HS-27A (cell line): Measurements from ENCODE around the gene UGT1A7.

Experiments
- DNase-seq: peaks from one replicate; pipeline ENCODE4 v3.0.0-alpha.2; 2012; ENCODE audit warnings: low read depth, missing footprints

UGT1A7 gene

DNA sequence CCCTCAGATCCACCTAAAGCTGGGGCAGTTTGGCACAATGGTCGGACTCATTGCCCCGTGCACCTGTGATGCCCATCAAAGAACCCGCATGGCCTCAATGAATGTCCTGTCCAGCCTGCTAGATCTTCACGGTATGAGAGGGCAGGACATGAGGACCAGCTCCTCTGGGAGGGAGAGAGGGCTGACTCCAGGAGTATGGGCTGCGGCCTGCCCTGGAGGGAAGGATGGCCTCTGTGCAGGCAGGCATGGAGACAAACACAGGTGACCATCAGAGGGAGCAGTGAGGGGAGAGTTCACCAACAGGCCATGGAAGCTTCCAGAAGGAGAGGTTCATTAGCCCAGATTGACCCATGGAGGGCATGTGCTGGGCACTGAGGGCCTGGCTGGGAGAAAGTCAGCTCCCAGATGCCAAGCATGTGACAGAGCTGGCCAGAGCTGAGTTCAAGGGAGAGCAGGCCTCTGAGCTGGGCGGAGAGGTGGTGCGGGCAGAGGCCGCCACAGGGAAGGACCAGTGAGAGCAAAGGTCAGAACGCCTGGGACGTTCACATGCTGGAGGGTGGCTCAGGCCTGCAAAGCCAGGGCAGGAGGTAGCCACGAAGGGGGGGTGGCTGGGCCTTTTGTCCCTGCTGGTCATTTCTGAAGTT lies 136.4 kb downstream of the UGT1A7 start:
- DNase-seq: no peak

DNA sequence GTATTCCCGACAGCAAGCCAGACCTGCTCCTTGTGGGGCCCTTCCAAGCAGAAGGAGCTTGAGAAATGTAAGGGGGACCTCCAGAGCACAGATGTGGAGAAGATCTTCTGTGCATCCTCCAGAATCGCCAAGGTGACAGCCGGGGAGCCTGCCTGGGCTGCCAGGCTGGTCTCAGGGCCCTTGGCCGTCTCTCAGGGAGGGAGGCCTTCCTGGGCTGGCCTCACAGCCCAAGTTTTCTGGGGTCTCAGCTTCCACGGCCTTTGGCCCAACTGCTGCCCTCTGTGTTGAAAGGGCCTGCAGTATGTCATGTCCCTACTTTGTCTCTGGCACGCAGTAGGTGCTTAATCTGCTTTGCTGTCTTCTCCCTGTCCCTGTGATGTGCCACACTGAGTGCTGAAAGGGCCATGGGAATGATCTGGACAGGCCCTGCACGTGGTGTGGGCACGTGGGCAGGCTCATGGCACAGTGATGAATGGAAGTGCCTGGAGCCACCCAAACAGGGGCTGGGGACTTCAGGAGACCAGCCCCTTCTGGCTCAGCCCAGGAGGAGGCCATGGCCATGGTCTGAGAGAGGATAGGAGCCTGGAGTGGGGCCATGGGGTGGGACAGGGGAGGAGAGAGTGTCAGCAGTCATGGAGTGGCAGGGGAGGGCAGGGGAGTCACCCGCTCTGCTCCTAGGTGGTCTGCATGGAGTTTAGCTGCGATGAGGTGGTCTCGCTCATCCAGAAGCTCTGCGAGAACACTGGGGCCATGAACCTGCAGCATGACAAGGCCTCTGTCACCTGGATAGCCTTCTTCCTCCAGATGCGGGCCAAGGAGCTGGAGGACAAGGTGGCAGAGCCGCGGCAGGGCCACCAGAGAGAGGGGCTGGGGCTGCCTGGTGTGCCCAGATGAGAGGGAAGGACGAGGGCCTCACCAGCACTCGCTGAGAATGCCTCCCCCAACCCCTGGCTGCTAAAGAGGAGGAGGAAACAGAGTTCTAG lies 137.2 kb downstream of the UGT1A7 start:
- DNase-seq: no peak

DNA sequence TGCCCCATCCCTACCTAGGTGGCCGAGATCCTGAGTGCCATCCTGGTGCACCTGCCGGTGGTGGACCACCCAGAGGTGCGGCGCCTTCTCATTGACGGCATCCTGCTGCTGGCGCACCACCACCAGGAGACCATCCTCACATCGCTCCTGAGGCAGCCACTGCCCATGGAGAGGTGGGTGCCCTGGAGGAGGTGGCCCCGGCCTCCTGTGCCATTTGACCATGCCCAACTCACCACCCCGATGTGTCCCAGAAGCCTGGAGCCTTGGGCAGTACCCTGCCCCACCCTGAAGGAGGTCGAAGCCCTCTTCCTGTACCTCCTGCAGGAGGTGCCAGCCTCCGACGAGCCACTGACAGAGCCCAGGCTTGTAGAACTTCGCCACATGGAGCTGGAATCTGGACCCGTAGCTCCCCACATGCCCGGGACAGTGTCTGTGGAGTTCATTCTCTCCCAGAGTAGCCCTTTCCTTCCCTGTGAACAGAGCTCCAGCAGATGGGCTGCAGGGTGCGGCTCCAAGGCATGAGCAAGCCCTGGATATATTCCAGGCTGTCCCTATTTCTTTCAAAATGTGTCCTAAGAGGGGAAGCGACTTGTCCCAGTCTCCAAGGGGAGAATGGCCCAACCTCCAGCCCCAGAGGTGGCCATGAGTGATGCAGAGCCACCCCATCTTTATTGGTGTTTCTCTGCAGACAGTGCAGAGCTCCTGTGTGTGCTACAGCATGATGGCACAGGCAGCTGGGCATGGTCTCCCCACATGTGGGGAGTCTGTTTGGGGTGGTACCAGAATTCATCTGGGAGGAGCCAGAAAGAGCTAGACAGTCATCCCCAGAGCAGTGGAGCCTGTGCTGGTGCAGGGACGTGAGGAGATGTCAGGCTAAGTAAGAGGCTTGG lies 138.4 kb downstream of the UGT1A7 start:
- no peak for DNase-seq

DNA sequence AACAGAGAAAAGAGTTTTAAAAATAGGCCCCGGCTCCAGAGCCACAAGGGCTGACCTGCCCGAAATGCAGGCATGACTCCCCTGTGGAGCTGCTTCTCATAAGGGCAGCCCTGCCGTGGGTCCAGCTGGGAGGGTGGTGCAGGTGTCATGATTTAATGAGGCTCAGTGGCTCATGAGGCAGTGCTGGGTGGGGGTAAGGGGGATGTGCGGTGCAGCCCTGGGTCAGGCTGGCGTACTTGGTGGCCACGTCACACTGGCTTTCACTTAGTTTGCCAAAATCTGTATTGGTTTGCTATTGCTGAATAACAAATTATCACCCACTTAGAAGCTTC lies 139.0 kb downstream of the UGT1A7 start:
- DNase-seq: no peak

DNA sequence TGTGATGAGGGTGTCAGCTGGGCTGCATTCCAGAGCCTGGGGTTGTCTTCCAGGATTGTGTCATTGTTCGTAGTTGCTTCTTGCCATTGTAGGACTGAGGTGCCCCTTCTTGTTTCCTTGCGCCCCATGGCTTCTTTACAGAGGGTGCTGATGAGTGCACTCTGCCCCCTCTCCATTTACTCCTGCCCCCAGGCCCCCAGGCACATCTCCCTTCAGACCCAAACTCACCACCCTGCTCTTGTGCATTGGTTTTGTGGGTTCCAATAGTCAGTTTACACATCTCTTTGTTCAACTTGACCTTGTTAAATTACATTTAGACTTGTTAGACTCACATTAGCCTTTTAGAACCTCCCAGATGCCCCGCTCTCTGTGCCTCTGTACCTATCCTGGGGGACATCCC lies 139.5 kb downstream of the UGT1A7 start:
- no peak for DNase-seq

DNA sequence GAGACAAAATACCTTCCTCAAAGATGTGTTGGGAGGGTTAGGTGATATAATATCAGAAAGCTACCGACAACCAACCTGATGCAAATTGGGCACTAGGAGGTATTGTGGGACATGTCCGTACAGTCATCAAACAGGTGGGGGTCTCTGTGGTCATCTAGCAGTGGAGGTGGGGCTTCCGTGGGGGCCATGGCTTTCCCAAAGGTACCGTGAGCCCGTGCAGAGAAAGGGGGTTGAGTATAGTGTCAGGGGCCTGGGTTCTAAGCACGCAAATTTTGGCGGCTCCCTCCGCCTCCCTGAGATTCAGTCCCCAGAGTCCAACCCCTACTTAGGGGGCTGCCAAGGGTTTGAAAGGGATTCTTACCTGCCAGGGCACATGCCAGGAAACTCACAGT lies 140.0 kb downstream of the UGT1A7 start:
- DNase-seq: no peak

DNA sequence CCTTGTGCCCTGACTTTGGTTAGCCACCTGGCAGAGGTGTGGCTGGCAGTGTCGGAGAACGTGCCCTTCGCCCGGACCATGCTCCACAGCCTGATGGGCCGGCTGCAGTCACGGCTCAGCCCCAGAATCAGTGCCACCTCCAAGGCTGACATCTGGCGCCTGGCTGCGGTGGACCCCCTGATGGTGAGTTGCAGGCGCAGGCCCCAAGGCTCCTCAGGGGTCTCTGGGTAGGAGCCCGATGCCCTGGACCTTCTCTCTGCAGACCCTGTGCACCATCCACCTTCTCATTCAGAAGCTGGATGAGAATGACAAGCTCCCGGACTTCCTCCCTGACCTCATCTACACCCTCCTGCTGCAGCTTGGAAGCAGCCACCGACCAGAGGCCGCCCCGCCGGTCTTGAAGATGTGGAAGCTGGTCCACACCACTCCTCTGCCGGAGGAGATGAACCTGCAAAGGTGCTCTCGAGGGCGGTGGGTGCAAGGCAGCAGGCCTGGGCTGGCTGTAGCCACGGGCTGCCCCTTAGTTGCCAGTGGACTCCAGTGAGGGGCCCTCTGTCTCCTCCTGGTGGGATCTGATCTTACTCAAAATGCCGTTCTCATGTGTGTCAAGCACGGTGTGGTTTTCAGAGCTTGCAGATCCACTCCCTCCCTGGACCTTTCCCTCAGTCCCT lies 140.5 kb downstream of the UGT1A7 start:
- DNase-seq: no peak
